Activated naive CD4-positive, alpha-beta T cell treated with anti-CD3 and anti-CD28 coated beads, Interleukin-2, amount 50 U/mL, for 72 hours (primary cell): Measurements from ENCODE around the gene HTRA2. TPM values are rescaled to one million over a fixed set of nuclear protein-coding genes. Genes with fewer than 3 reads are reported as not detected.
"Not testable (repeated sequence)": the region's sequence is repeated elsewhere in the genome, so short reads cannot be mapped to it uniquely, and the experiment has no call there.

Experiments used
- ATAC-seq, 2 donors: fragments of 150-1000 bp; cut with Tn5 transposase; 2 replicates each; pipeline ENCODE4 v1.10.0; 2021; ENCODE audit warnings: mild to moderate bottlenecking in 2 of 2, moderate library complexity in 2 of 2
- DNase-seq, 2 donors: peaks; one replicate each; pipeline ENCODE4 v3.0.0; 2021 to 2022; ENCODE audit warnings: low spot score in 2 of 2
- H3K27ac Mint-ChIP-seq, 2 donors: one replicate each; pipeline ENCODE4 v1.8.0; 2022; ENCODE audit warnings: mild to moderate bottlenecking in 2 of 2, mixed read lengths in 2 of 2
- H3K36me3 Mint-ChIP-seq, 2 donors: one replicate each; pipeline ENCODE4 v1.8.0; 2022; ENCODE audit warnings: mixed read lengths in 2 of 2
- H3K9me3 Mint-ChIP-seq, 2 donors: one replicate each; pipeline ENCODE4 v1.8.0; 2022; ENCODE audit warnings: mixed read lengths in 2 of 2
- total RNA-seq, 2 donors: library from RNA; stranded (reverse); gene quantifications; one replicate each; pipeline ENCODE4 v1.2.3, GENCODE V29; 2022

The HTRA2 gene
- 10 to 100 TPM; 57.5 to 84.4 TPM for total RNA-seq

GRCh38 chr2:74529357-74530238 is at the start of gene HTRA2, which contains the start of gene AUP1:
TSS of gene HTRA2 (plus strand) at chr2:74529933. CDS start at chr2:74530007, 74 bp downstream.
TSS of gene AUP1 (minus strand) at chr2:74529706. CDS start at chr2:74529629, 77 bp downstream.
- H3K27ac Mint-ChIP-seq = peak within 1 kb of the TSS; percentile 98
- DNase-seq (peak; percentile 82 to 87), ATAC-seq (peak; percentile 47 to 90)
- peaks cover 44 to 48% of the 10 kb centered on the region in 2 donors for H3K36me3 Mint-ChIP-seq
- no peaks in the 10 kb centered on the region for H3K9me3 Mint-ChIP-seq

DNA sequence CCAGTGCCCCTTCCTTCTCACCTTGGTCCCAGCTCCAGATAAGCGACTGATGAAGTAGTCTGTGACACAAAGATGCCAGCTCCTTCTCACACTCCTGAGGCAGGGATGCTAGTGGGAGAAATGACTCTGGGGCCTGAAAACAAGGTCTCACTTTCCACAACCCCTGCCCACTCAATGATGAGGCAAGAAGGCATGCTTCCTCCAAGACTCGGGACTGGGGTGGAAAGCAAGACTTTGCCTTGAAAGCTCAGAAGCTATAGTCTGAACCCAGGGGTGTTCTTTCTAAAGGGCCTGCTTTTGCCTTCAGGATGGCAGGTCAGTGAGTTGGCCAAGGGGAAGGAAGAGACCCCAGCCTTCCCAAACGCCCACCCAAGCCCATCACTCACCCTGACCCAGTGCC is 48.3 kb upstream of the HTRA2 start:
- DNase-seq = no peak
- no peaks in the 10 kb centered on the region for H3K9me3 Mint-ChIP-seq

DNA sequence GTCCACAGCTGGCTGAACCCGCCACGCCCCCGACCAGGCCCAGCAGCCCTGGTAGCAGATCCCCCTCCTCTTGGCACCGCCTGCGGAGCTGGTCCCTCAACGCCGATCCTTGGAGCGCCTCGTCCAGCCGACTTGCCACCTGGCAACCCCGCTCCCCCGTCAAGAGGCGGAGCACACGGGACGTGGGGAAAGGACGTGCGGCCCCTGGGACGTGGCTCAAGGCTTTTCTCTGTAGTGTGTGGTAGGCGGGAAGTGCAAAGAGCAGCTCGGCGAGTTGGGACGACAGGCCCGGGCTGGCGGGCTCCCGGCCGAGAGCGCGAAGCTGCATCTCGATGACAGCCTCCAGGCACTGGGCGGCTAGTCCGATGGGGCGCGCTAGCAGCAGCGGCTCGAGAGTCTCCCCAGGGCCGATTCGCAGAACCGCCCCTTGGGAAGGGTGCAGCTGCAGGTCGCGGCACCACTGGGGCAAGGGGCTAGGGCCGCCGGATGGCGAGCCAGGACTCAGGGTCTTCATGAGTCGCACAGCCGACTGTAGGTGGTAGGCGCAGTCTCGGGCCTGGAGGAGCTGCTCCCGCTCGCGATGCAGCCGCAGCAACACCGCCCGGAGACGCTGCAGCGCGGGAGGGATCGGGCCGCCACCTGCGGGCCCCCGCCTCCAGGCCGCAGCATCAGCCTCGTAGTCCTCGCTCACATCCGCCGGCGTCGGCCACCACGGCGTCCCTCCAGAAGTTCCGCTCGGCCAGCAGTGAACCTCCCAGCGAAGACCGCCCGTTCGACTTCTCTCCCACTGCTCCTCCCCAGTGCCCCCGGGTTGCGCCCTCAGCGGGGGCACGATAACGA is 47.6 kb upstream of the HTRA2 start:
- Mint-ChIP-seq H3K27ac (peak overlapping the region; percentile 87 to 97), H3K9me3 (no peaks in the 10 kb centered on the region), H3K36me3 (peaks cover 17 to 24% of the 10 kb centered on the region in 2 donors)
- ATAC-seq = peak; percentile 57
- peak in 1 of 2 donors; percentile 61 for DNase-seq

More for the DNA sequence above, 48.3 kb upstream of the HTRA2 start:
- no peak for ATAC-seq
- Mint-ChIP-seq H3K36me3 (peaks cover 17 to 24% of the 10 kb centered on the region in 2 donors), H3K27ac (peak overlapping the region in 1 of 2 donors; percentile 87)

- peak within 1 kb of the TSS; percentile 87 to 97 for H3K27ac Mint-ChIP-seq
- H3K9me3 Mint-ChIP-seq = no peaks in the 10 kb centered on the region
- peak; percentile 93 to 94 for ATAC-seq
- H3K36me3 Mint-ChIP-seq = peaks cover 17 to 24% of the 10 kb centered on the region in 2 donors
- peak; percentile 89 to 93 for DNase-seq
Observed at GRCh38 chr2:74482801-74483674, 46.7 kb upstream of the HTRA2 start, which contains the start of the genes CCDC142 and TTC31. TSS of gene CCDC142 (minus strand) at chr2:74482998. CDS start at chr2:74482837, 161 bp downstream. TSS of gene TTC31 (plus strand) at chr2:74483081. CDS start at chr2:74483096, 15 bp downstream.

DNA sequence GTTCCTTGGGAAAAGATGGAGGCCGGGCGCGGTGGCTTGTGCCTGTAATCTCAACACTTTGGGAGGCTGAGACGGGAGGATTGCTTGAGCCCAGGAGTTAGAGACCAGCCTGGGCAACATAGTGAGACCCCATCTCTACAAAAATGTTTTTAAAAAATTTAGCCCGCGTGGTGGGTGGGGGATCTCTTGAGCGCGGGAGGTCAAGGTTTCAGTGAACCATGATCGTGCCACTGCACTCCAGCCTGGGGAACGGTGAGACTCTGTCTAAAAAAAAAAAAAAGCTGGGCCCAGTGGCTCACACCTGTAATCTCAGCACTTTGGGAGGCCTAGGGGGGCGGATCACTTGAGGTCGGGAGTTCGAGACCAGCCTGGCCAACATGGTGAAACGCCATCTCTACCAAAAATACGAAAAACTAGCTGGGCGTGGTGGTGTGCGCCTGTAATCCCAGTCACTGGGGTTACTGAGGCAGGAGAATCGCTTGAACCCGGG is 46.0 kb upstream of the HTRA2 start:
- Mint-ChIP-seq H3K36me3 (peaks cover 18 to 24% of the 10 kb centered on the region in 2 donors), H3K27ac (peak overlapping the region; percentile 87 to 97)
- not testable (repeated sequence) for H3K9me3 Mint-ChIP-seq, ATAC-seq, DNase-seq

DNA sequence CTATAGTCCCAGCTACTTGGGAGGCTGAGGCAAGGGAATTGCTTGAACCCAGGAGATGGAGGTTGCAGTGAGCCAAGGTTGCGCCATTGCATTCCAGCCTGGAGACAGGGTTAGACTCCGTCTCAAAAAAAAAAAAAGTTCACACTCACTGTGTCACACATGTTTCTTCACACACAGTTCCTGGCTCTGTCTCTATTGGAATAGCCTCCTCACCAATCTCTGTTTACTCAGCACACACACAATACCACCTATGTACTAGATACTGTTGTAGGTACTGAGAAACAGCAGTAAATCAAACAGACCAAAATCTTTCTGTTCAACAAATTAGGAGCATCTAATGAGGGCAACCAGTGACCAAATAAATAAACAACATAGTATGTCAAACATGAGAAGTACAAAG is 43.6 kb upstream of the HTRA2 start:
- ATAC-seq (no peak), DNase-seq (no peak)
- Mint-ChIP-seq H3K36me3 (peaks cover 10 to 26% of the 10 kb centered on the region in 2 donors), H3K9me3 (no peaks in the 10 kb centered on the region), H3K27ac (no peak overlapping the region)

GRCh38 chr2:74488643-74489481 is 40.9 kb upstream of the HTRA2 start:
- no peak for DNase-seq
- Mint-ChIP-seq H3K36me3 (peaks cover 8 to 23% of the 10 kb centered on the region in 2 donors), H3K9me3 (no peaks in the 10 kb centered on the region), H3K27ac (peak overlapping the region; percentile 12 to 29)
- ATAC-seq = no peak

- H3K36me3 Mint-ChIP-seq = peaks cover 11 to 27% of the 10 kb centered on the region in 2 donors
- peak overlapping the region in 1 of 2 donors; percentile 29 for H3K27ac Mint-ChIP-seq
- DNase-seq (no peak), ATAC-seq (no peak)
- no peaks in the 10 kb centered on the region for H3K9me3 Mint-ChIP-seq
Observed at GRCh38 chr2:74489906-74490305, 39.8 kb upstream of the HTRA2 start.

- Mint-ChIP-seq H3K36me3 (peaks cover 7 to 27% of the 10 kb centered on the region in 2 donors), H3K9me3 (no peaks in the 10 kb centered on the region), H3K27ac (peak overlapping the region in 1 of 2 donors; percentile 53)
- no peak for DNase-seq
- no peak for ATAC-seq
Observed at GRCh38 chr2:74491648-74492544, 37.8 kb upstream of the HTRA2 start.

- Mint-ChIP-seq H3K36me3 (peaks cover 7 to 27% of the 10 kb centered on the region in 2 donors), H3K27ac (peak overlapping the region in 1 of 2 donors; percentile 84), H3K9me3 (no peaks in the 10 kb centered on the region)
- no peak for ATAC-seq
- DNase-seq = no peak
Observed at GRCh38 chr2:74493546-74493945, 36.2 kb upstream of the HTRA2 start.

GRCh38 chr2:74495440-74495839 is 34.3 kb upstream of the HTRA2 start:
- Mint-ChIP-seq H3K36me3 (peaks cover 7 to 20% of the 10 kb centered on the region in 2 donors), H3K27ac (no peak overlapping the region), H3K9me3 (no peaks in the 10 kb centered on the region)
- DNase-seq (no peak), ATAC-seq (no peak)

- ATAC-seq (no peak), DNase-seq (no peak)
- Mint-ChIP-seq H3K27ac (no peak overlapping the region), H3K9me3 (no peaks in the 10 kb centered on the region), H3K36me3 (peaks cover 7 to 15% of the 10 kb centered on the region in 2 donors)
Observed at GRCh38 chr2:74496997-74497776, 32.5 kb upstream of the HTRA2 start.

DNA sequence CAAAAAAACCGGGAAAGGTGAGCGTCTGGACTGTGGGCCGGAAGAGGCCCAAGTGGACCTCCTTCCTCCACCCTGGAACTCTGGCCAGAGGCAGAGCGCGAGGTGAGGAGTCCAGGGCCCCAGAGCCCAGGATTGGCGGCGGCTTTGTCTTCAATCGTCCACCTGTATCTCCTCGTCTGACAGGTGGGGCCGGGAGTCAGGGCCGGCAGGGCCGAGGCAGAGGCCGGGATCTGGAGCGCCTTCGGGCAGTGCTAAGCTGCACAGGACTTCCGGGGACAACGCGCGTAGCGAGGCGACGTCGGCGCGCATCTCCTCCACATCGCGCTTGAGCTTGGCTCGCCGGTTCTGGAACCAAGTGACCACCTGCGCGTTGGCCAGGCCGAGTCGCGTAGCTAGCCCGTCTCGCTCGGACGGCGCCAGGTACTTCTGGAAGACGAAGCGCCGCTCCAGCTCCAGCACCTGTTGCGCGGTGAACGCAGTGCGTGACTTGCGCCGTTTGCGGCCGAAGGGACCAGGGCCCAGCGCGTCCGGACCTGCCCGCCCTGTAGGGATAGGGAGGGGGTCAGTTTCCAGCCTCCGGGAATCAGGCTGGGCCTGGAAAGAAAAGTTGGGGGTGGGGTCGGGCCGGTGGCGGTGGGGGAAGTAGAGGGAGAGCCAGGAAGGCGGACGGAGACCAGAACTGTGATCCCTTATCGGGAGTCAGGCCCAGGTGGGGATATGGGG is 31.8 kb upstream of the HTRA2 start:
- peak overlapping the region in 1 of 2 donors; percentile 17 for H3K27ac Mint-ChIP-seq
- peak in 1 of 2 donors; percentile 42 for ATAC-seq

More for the DNA sequence above, 31.8 kb upstream of the HTRA2 start:
- H3K9me3 Mint-ChIP-seq = no peaks in the 10 kb centered on the region
- DNase-seq = no peak
- peaks cover 7 to 13% of the 10 kb centered on the region in 2 donors for H3K36me3 Mint-ChIP-seq
